BE2C (cell line): ENCODE results near the gene CDC5L.

Experiments
- DNase-seq: peaks from one replicate; pipeline ENCODE4 v3.0.0-alpha.2; 2020
- H3K27me3 ChIP-seq: fragments of 250-450 bp; sonication (Bioruptor Pico); 2 replicates; pipeline ENCODE4 v1.5.1; 2020; ENCODE audit warnings: mild to moderate bottlenecking
- H3K36me3 ChIP-seq: fragments of 250-450 bp; sonication (Bioruptor Pico); 2 replicates; pipeline ENCODE4 v1.5.1; 2020; ENCODE audit warnings: mild to moderate bottlenecking
- H3K4me1 ChIP-seq: fragments of 250-450 bp; sonication (Bioruptor Pico); 2 replicates; pipeline ENCODE4 v1.5.1; 2020
- H3K4me3 ChIP-seq: 2 replicates; pipeline ENCODE4 v1.5.1; 2011; ENCODE audit warnings: low read depth, low read length
- H3K9me3 ChIP-seq: fragments of 250-450 bp; sonication (Bioruptor Pico); 2 replicates; pipeline ENCODE4 v1.5.1; 2020
- TF ChIP-seq, protein P1 (sequence below): IDR thresholded peaks from 2 replicates; pipeline ENCODE4 v1.5.1; 2012; ENCODE audit warnings: mild to moderate bottlenecking, low read depth, low read length

The CDC5L gene

DNA sequence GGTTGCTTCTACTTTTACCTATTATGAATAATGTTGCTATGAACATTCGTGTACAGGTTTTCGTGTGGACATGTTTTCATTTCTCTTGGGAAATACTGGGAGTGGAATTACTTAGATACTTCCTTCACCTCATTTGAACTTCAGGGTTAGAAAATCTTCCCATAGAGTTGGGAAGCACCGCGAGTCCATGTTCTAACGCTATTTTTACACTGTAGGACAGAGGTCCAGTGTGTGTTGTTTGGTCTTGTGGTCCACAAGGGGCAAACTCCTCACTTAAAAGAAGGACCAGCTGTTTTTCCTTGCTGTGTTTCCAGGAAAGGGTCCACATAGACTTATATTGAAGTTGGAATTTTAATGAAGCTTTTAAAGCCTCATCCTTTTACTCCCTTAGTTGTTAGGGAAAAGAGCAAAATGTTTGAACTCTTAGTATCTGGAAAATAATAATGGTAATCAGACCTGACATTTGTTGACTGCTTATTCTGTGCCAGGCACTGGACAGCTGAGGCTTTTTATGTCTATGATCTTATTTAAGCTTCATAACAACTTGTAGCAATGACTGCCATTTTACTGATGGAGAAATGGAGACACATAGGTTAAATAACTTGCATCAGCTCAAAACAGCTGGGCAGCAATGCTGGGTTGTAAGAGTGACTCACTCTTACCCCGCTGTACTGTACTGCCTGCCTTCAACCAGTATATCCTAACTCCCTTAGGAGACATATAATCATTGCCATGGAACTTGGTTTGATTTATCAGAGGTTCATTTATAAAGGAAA is 52.0 kb downstream of the CDC5L start:
- Histone ChIP-seq H3K4me1 (no peaks in the 10 kb centered on the region), H3K36me3 (no peaks in the 10 kb centered on the region; the same call in 1 of the 2 replicates), H3K9me3 (no peaks in the 10 kb centered on the region), H3K27me3 (no peaks in the 10 kb centered on the region), H3K4me3 (no peak overlapping the region)
- TF ChIP-seq, protein P1, sequence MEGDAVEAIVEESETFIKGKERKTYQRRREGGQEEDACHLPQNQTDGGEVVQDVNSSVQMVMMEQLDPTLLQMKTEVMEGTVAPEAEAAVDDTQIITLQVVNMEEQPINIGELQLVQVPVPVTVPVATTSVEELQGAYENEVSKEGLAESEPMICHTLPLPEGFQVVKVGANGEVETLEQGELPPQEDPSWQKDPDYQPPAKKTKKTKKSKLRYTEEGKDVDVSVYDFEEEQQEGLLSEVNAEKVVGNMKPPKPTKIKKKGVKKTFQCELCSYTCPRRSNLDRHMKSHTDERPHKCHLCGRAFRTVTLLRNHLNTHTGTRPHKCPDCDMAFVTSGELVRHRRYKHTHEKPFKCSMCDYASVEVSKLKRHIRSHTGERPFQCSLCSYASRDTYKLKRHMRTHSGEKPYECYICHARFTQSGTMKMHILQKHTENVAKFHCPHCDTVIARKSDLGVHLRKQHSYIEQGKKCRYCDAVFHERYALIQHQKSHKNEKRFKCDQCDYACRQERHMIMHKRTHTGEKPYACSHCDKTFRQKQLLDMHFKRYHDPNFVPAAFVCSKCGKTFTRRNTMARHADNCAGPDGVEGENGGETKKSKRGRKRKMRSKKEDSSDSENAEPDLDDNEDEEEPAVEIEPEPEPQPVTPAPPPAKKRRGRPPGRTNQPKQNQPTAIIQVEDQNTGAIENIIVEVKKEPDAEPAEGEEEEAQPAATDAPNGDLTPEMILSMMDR, result no peak
- DNase-seq, result no peak

DNA sequence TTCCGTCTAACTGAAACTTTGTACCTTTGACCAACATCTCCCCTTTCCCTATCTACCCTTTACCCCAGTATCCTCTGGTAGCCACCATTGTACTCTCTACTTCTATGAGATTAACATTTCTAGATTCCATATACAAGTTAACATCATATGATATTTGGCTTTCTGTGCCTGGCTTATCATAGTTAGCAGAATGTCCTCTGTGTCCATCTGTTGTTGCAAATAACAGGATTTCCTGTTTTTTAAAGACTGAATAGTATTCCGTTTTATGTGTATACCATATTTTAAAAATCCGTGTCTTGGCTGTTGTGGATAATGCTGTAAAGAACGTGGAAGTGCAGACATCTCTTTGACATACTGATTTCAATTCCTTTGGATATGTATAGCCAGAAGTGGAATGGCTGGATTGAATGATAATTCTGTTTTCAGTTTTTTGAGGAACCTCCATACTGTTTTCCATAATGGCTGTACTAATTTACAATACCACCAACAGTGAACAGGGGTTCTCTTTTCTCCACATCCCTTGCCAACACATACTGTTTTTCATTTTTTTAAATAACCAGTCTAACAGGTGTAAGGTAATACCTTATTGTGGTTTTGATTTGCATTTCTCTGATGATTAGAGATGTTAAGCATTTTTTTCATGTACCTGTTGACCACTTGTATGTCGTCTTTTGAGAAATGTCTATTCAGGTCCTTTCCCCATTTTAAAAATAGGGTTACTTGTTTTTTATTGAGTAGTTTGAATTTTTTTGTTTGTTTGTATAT is 53.8 kb downstream of the CDC5L start:
- Histone ChIP-seq H3K36me3 (peaks cover 3% of the 10 kb centered on the region), H3K4me1 (0 out of 2 replicates have a peak, but pooled peaks cover 2% of the 10 kb centered on the region), H3K4me3 (no peak overlapping the region), H3K27me3 (no peaks in the 10 kb centered on the region), H3K9me3 (no peaks in the 10 kb centered on the region)
- DNase-seq, result no peak
- TF ChIP-seq, protein P1, result no peak

DNA sequence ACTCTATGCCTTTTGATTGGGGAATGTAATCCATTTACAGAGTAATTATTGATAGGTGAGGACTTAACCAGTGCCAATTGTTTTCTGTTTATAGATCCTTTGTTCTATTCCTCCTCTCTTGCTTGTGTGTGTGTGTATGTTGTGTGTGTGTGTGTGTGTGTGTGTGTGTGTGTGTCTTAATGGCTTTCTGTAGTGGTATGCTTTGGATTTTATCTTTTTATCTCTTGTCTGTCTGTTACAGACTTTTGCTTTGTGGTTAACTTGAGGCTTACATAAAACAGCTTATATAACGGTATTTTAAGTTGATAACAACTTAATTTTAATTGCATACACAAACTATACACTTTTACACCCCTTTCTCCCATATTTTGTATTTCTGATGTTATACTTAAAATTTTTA is 54.7 kb downstream of the CDC5L start:
- TF ChIP-seq, protein P1, result no peak
- no peak overlapping the region for H3K4me3 ChIP-seq
- no peaks in the 10 kb centered on the region for H3K9me3 ChIP-seq
- no peaks in the 10 kb centered on the region for H3K27me3 ChIP-seq
- DNase-seq, result no peak
- H3K36me3 ChIP-seq, result peaks cover 3% of the 10 kb centered on the region
- H3K4me1 ChIP-seq, result 0 out of 2 replicates have a peak, but pooled peaks cover 2% of the 10 kb centered on the region

DNA sequence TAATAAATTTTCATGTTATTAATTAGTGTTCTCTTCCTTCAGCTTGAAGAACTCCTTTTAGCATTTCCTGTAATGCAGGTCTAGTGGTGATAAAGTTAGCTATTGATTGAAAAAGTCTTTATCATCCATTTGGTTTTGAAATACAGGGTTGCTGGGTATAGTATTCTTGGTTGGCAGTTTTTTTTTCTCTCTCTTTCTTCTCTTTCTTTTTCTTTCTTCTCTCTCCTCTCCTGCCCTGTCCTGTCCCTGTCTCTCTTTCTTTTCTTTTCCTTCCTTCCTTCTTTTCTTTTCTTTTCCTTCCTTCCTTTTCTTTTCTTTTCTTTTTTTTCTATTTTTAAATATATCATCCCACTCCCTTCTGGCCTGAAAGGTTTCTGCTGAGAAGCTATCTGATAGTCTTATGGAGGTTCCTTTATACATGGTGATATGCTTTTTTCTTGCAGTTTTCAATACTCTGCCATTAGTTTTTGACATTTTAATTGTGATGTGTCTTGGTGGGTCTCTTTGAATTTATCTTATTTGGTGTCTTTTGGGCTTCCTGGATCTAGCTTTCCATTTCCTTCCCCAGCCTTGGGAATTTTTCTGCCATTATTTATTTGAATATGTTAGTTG is 55.4 kb downstream of the CDC5L start:
- TF ChIP-seq, protein P1, result no peak
- H3K27me3 ChIP-seq, result no peaks in the 10 kb centered on the region
- no peak overlapping the region for H3K4me3 ChIP-seq
- no peak for DNase-seq
- peaks cover 3% of the 10 kb centered on the region for H3K36me3 ChIP-seq
- H3K4me1 ChIP-seq, result 0 out of 2 replicates have a peak, but pooled peaks cover 2% of the 10 kb centered on the region
- no peaks in the 10 kb centered on the region for H3K9me3 ChIP-seq

DNA sequence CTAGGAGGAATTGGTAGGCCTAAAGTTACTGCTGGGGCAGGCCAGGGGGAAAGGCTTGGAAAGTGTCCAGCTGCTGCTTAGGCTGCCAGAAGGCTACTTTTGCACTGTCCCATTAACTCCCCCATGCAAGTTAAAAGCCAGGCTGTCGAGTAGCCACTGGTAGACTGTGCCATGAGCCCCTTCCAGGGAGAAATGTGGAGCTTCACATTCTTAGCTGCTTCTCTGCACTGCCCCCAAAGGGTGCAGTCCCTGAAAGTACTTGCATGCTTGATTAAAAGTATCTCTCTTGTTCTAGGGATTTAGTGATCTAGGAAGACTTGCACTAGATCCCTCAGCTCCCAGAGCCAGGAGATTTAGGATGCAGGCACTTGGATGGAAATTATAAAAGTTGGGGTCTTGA is 57.3 kb downstream of the CDC5L start:
- TF ChIP-seq, protein P1, result no peak
- Histone ChIP-seq H3K4me3 (no peak overlapping the region), H3K27me3 (no peaks in the 10 kb centered on the region), H3K9me3 (no peaks in the 10 kb centered on the region), H3K4me1 (0 out of 2 replicates have a peak, but pooled peaks cover 2% of the 10 kb centered on the region), H3K36me3 (peaks cover 3% of the 10 kb centered on the region)
- no peak for DNase-seq
